ENCODE measurements around the gene BCLAF1. TPM values are rescaled to one million over a fixed set of nuclear protein-coding genes. Genes with fewer than 3 reads are reported as not detected.

The BCLAF1 gene
- total and polyA plus RNA-seq, 9 of the 15 experiments (the other 6 are each of a cell fraction or from before 2014, with no cell fraction given) = 65.4 to 286 (median 165) TPM

DNA sequence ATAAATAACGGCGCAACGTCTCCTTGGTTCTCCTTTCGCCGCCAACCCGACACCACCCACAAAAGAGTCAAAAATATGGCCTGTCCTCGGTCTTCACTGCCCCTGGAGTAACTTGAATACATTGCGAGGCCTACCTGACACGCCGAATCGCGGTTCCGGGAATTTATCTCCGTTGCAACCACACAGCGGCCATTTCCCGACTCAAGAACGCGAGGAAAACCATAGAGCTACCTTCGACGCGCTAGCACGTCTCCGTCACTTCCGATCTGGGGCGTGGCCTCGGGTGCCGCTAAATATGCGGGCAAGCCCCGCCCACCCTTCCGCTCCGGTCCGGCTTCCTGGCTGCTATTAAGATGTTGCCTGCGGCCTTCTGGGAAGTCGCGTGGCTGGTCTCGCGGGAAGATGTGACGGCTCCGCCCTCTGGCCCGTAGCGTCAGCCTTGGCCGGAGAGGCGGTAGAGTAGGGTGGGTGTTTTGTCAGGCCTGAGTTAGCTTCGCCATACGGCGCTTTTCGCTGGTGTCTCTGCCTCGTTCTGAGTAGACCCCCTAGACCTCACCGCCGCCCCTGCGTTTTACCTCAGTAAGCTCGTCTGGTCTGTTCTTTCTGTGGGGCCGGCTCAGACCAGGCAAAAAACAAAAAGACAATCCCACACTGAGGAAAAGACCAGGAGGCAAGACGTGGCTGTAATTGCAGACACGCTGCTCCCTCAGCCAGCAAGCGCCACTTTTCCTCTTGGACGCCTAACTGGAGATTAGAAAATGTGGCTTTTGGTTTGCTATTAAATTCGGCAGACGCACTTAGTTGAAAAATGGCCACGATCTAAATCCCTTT lies at the start of gene BCLAF1 (continued):
- TF ChIP-seq, protein P1, sequence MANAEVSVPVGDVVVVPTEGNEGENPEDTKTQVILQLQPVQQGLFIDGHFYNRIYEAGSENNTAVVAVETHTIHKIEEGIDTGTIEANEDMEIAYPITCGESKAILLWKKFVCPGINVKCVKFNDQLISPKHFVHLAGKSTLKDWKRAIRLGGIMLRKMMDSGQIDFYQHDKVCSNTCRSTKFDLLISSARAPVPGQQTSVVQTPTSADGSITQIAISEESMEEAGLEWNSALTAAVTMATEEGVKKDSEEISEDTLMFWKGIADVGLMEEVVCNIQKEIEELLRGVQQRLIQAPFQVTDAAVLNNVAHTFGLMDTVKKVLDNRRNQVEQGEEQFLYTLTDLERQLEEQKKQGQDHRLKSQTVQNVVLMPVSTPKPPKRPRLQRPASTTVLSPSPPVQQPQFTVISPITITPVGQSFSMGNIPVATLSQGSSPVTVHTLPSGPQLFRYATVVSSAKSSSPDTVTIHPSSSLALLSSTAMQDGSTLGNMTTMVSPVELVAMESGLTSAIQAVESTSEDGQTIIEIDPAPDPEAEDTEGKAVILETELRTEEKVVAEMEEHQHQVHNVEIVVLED (CRISPR knock-in tag; IDR thresholded peaks at IDR 0.05) = peak; percentile 47; the same call in 1 of the 2 replicates
- TF ChIP-seq, protein P2, sequence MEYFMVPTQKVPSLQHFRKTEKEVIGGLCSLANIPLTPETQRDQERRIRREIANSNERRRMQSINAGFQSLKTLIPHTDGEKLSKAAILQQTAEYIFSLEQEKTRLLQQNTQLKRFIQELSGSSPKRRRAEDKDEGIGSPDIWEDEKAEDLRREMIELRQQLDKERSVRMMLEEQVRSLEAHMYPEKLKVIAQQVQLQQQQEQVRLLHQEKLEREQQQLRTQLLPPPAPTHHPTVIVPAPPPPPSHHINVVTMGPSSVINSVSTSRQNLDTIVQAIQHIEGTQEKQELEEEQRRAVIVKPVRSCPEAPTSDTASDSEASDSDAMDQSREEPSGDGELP (CRISPR knock-in tag; IDR thresholded peaks at IDR 0.05; ENCODE audit: borderline replicate concordance) = peak; percentile 46; the same call in 1 of the 2 replicates
- no peak for TF ChIP-seq ZNF224 (CRISPR knock-in tag; IDR thresholded peaks at IDR 0.05)
- TF ChIP-seq, protein P3, sequence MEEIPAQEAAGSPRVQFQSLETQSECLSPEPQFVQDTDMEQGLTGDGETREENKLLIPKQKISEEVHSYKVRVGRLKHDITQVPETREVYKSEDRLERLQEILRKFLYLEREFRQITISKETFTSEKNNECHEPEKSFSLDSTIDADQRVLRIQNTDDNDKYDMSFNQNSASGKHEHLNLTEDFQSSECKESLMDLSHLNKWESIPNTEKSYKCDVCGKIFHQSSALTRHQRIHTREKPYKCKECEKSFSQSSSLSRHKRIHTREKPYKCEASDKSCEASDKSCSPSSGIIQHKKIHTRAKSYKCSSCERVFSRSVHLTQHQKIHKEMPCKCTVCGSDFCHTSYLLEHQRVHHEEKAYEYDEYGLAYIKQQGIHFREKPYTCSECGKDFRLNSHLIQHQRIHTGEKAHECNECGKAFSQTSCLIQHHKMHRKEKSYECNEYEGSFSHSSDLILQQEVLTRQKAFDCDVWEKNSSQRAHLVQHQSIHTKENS (CRISPR knock-in tag; IDR thresholded peaks at IDR 0.05) = 0 out of 2 replicates have a peak, but pooled peaks have one; percentile 59
- TF ChIP-seq C11orf30 (IDR thresholded peaks at IDR 0.05; ENCODE audit: low read depth) = no peak
- peak; percentile 87 for TF ChIP-seq GABPB1 (CRISPR knock-in tag; IDR thresholded peaks at IDR 0.05)
- TF ChIP-seq XRCC5 (IDR thresholded peaks at IDR 0.05; ENCODE audit: low read depth, low read length) = 0 out of 2 replicates have a peak, but pooled peaks have one; percentile 18
- TF ChIP-seq FOXK1 (CRISPR knock-in tag; IDR thresholded peaks at IDR 0.05; ENCODE audit: borderline replicate concordance) = peak; percentile 93
- TF ChIP-seq MIER1 (IDR thresholded peaks at IDR 0.05; ENCODE audit: low read depth) = 0 out of 2 replicates have a peak, but pooled peaks have one; percentile 47
- peak; percentile 16; the same call in 1 of the 2 replicates for TF ChIP-seq CHAMP1 (IDR thresholded peaks at IDR 0.05)
- no peak for TF ChIP-seq RFX1 (IDR thresholded peaks at IDR 0.05)
- peak; percentile 11; the same call in 1 of the 2 replicates for TF ChIP-seq ZNF384 (IDR thresholded peaks at IDR 0.05; ENCODE audit: low read depth, low read length)
- no peak; the same call in 1 of the 2 replicates for TF ChIP-seq E2F4 (CRISPR knock-in tag; IDR thresholded peaks at IDR 0.05; ENCODE audit: low read depth)
- peak; percentile 86 for TF ChIP-seq HDAC8 (tag; IDR thresholded peaks at IDR 0.05)
- TF ChIP-seq E2F3 (CRISPR knock-in tag; IDR thresholded peaks at IDR 0.05) = peak; percentile 81
- TF ChIP-seq ELF4 (CRISPR knock-in tag; IDR thresholded peaks at IDR 0.05) = peak; percentile 90
- TF ChIP-seq, protein P4, sequence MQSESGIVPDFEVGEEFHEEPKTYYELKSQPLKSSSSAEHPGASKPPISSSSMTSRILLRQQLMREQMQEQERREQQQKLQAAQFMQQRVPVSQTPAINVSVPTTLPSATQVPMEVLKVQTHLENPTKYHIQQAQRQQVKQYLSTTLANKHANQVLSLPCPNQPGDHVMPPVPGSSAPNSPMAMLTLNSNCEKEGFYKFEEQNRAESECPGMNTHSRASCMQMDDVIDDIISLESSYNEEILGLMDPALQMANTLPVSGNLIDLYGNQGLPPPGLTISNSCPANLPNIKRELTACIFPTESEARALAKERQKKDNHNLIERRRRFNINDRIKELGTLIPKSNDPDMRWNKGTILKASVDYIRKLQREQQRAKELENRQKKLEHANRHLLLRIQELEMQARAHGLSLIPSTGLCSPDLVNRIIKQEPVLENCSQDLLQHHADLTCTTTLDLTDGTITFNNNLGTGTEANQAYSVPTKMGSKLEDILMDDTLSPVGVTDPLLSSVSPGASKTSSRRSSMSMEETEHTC (IDR thresholded peaks at IDR 0.05) = no peak
- TF ChIP-seq SIN3B (IDR thresholded peaks at IDR 0.05; ENCODE audit: low read depth) = 0 out of 2 replicates have a peak, but pooled peaks have one; percentile 28
